ENCODE data around the gene MIA3. TPM values are rescaled to one million over a fixed set of nuclear protein-coding genes. Genes with fewer than 3 reads are reported as not detected.
A peak's percentile ranks its signal among the peaks of the same experiment; 100 is the strongest.
"Not testable (repeated sequence)": the region's sequence is repeated elsewhere in the genome, so short reads cannot be mapped to it uniquely, and the experiment has no call there.

MIA3 gene, protein sequence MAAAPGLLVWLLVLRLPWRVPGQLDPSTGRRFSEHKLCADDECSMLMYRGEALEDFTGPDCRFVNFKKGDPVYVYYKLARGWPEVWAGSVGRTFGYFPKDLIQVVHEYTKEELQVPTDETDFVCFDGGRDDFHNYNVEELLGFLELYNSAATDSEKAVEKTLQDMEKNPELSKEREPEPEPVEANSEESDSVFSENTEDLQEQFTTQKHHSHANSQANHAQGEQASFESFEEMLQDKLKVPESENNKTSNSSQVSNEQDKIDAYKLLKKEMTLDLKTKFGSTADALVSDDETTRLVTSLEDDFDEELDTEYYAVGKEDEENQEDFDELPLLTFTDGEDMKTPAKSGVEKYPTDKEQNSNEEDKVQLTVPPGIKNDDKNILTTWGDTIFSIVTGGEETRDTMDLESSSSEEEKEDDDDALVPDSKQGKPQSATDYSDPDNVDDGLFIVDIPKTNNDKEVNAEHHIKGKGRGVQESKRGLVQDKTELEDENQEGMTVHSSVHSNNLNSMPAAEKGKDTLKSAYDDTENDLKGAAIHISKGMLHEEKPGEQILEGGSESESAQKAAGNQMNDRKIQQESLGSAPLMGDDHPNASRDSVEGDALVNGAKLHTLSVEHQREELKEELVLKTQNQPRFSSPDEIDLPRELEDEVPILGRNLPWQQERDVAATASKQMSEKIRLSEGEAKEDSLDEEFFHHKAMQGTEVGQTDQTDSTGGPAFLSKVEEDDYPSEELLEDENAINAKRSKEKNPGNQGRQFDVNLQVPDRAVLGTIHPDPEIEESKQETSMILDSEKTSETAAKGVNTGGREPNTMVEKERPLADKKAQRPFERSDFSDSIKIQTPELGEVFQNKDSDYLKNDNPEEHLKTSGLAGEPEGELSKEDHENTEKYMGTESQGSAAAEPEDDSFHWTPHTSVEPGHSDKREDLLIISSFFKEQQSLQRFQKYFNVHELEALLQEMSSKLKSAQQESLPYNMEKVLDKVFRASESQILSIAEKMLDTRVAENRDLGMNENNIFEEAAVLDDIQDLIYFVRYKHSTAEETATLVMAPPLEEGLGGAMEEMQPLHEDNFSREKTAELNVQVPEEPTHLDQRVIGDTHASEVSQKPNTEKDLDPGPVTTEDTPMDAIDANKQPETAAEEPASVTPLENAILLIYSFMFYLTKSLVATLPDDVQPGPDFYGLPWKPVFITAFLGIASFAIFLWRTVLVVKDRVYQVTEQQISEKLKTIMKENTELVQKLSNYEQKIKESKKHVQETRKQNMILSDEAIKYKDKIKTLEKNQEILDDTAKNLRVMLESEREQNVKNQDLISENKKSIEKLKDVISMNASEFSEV (N-terminal part only)
- total RNA-seq: 35.4 and 38.7 TPM in 2 replicates

DNA sequence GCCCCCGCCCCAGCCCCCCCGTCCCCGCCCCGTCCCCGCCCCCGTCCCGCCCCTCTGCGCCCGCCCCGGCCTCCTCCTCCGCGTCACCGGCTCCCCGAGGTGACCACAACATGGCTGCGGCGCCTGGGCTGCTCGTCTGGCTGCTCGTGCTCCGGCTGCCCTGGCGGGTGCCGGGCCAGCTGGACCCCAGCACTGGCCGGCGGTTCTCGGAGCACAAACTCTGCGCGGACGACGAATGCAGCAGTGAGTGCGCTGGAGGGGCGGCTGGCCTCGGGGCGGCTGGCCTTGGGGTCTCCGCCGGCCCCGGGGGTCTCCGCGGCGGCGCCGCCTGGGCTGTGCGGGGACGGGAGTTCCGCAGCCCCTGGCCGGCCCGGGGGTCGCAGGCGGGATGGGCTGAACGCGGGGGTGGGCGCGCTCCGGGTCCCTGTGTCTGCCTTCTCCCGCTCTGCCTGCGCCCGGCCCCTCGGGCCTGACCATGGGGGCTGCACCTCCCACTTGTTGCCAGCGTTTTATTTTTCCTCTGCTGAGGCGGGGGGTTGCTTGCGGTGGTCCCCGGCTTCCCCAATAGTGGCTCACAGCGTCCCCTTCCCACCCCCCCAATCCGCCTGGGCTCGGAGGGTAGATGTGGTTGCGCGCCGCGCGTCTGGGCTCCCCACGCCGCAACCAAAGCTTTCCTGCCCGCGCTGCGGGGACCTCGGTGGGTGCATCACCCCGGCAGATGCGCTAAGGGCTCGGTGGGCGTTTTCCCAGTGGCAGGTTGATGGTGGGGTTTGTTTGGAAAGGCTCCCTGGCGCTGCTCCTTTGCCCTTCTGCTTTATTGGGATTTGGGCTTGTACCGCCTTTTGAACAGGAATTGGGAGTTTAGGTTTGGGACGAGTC is at the start of gene MIA3:
TSS of gene MIA3 (plus strand) at position 97 of the 879 bp plus-strand sequence. CDS start at position 111, 14 bp downstream.
- no peak for DNase-seq (ENCODE audit: extremely low read depth, low read depth, low spot score)

DNA sequence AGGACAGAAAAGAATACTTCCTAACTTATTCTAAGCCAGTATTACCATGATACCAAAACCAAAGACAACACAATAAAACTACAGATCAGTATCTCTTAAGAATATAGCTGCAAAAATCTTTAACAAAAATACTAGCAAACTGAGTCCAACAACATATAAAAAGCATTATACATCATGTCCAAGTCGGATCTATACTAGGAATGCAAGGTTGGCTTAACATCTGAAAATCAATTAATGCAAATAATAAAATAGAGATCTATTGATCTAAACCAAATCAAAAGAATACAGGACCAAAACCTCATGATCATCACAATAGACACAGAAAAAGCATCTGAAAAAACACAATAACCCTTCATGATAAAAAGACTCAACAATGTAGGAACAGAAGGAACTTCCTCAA is 47.1 kb upstream of the MIA3 start:
- DNase-seq (ENCODE audit: extremely low read depth, low read depth, low spot score): no peak

DNA sequence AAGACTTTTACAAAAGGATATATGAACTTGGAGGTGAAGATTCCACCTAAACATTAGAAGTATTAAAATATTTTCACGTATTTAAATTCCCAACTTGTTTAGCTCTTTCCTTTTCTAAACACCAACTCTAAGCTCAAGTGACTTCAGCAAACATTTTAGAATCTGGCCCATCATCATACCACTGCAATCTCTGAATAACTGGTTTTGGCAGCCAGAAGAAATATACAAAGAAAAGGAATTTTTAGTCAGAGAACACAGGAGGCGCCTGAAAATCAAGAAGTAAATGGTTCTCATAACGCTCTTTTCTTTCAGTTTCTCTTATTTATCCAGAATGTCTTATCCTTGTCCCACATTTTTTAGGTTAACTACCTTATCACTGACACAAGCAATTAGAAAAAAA is 38.6 kb upstream of the MIA3 start:
- DNase-seq (ENCODE audit: extremely low read depth, low read depth, low spot score): no peak

DNA sequence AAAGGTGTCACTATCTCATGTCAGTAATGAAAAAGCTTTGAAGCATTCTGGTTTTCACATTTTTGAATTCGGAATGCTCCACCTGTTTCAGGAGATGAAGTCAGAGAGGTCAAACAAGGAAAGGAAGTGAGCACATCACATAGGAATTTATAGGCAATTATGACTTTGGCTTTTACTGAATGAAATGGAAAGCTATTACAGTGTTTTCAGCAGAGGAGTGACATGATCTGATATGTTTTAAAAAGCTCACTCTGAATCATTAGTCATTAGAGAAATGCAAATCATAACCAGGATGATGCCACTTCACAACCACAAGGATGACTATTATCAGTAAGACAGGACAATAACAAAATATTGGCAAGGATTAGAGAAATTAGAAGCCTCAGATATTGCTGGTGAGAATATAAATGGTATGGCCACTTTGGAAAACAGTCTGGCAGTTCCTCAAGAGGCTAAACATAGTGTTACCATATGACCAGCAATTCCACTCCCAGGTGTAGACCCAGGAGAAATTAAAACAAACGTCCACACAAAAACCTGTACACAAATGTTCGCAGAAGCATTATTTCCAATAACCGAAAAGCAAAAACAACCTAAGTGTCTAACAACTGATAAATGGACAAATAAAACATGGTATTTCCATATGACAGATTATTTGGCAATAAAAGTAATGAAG is 35.7 kb upstream of the MIA3 start:
- DNase-seq (ENCODE audit: extremely low read depth, low read depth, low spot score): peak; percentile 27

DNA sequence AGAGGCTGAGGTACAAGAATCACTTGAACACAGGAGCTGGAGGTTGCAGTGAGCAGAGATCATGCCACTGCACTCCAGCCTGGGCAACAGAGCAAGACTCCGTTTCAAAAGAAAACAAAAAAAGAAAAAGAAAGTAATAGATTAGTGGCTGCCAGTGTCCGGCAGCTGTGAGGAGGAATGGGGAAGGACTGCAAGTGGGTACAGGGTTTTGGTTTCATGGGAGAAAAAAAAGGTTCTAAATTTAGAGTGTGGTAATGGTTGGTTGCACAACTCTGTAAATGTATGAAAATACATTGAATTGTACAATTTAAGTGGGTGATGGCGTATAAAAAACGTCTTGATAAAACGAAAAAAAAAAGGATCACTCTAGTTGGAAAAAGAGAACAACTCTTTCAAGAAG is 34.8 kb upstream of the MIA3 start:
- no peak for DNase-seq (ENCODE audit: extremely low read depth, low read depth, low spot score)

DNA sequence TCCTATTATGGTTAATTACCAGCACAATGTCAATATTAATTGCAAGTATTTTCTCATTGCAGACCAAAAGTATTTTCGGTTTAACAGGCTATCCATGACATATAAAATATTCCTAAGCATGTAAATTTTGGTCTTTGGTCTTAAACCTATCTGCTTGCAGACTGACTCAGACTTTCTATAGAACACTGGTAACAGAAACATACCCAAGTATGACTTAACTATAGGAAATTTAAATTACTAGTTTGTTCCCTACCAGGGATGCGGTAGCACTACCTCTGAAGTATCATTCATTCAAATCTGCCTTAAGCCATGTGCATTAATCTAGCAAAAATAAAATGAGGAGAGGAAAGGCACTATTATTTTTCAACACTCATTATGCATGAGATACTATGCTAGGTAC is 31.1 kb upstream of the MIA3 start:
- DNase-seq (ENCODE audit: extremely low read depth, low read depth, low spot score): no peak

DNA sequence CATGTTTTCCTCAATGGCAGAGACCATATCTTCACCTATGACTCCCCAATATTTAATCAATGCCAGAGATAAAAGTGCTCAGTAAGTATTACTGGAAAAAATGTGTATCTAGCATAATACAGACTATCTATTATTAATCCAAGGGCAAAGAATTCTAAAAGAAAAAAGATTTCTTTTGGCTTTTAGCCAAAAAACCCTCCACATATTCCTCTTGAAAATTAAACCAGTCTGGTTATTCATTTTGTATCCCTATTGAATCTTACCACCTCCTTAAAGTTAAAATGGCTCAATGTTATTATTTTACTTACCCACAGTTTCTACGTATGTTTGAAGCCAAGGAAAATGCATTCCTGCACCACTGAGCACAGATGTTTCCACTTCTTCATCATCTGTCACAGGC is 29.8 kb upstream of the MIA3 start:
- no peak for DNase-seq (ENCODE audit: extremely low read depth, low read depth, low spot score)

DNA sequence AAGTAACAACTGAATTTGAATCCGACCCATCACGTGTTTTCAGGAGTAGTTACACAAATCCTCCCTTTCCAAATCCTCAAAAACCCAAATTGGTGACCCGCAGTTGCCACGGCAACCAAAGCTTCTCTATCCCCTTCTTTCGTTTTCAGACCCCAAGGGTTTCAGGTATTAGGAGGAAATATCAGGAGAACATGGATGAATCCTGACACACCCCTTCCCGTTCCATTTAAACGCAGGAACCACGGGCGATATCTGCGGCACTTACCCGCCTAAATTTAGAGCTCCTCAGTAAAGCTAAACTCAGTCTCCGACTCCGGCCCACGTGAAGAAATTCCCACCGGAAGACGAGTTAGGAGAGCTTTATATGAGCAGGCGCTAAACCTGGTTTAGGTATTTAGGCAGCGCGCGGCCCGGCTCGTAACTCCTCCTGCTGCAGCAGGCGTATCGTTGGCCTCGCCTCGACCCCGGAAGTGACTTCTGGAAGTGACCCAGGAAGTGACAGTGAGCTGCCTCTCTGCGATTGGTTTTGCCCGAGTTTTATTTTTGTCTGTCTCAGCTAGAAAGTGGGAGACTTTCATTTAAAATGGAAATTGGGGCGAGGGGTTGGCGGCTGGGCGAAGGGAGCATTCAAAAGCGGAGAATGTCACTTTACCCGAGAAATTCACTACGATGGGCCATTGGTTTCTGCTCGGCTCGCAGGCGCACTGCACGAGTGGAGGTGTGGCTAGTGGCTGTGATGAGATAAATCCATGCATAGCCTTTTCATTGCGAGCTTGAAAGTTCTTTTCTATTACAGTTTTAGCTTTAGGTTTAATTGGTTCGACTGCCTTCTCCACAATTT is 28.2 kb upstream of the MIA3 start, which contains the start of gene TAF1A:
TSS of gene TAF1A (minus strand) at position 472 of the 841 bp plus-strand sequence.
- no peak for DNase-seq (ENCODE audit: extremely low read depth, low read depth, low spot score)

DNA sequence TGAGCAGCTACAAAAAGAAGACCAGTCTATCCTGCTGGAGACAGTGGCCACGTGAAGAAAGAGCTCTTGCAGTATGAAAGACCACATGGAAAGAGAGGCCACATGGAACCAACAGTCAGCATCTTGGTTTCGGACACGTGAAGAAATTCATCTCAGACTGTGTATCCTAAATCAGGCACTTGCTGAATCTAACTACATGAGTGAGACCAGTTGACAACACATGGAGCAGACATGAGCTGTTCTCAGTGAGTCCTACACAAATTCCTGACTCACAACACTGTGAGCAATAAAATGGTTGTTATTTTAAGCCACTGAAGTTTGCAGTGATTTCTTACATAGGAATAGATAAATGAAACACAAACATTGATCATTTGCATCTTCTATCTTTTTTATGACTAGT is 25.7 kb upstream of the MIA3 start:
- DNase-seq (ENCODE audit: extremely low read depth, low read depth, low spot score): no peak

DNA sequence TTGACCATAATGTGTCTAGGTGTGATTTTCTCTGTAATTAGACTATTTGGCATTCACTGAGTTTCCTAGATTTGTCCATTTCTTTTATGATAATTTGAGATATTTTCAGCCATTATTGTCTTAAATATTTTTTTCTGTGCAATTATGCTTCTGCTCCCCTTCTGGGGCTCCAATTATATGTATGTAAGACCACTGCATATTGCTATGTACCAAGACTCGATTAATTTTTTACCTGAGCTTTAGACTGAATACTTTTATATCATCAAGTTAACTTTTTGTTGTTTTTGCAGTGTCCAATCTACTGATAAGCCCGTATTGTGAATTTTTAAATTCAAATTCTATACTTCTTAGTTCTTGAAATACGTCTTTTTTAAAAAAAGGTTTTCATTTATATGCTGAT is 23.1 kb upstream of the MIA3 start:
- no peak for DNase-seq (ENCODE audit: extremely low read depth, low read depth, low spot score)

DNA sequence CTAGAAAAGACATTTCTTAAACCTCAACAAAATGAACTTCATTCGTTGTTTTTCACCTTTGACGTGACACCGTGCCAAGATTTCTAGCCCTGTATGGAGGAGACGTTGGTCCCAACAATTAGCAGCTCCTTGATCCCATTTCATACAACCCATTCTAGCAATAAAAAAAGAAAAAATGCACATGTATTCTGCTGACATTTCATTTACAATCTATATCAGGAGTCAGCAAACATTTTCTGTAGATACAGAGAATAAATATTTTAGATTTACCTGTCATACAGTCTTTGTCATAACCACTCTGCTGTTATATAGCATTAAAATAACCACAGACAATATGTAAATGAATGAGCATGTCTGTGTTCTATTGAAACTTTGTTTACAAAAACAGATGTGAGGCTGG is 21.2 kb upstream of the MIA3 start:
- DNase-seq (ENCODE audit: extremely low read depth, low read depth, low spot score): no peak

DNA sequence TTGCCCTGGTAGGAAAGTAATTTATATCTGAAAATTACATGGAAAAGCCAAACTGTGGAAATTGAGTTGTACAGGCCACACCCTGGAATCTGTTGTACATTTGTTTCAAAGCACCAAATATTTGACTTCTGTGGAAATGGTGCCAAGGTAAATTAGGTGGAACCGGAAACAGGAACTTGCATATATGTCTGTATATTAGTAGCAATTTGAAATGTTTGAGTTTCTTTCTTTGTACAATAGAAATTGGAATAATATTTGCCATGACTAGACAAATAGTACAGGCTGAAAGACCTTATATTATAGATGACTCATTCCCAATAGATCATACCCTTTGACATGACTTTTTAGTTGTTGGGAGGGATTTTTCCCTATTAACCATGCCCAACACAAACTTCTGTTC is 17.6 kb upstream of the MIA3 start:
- no peak for DNase-seq (ENCODE audit: extremely low read depth, low read depth, low spot score)

DNA sequence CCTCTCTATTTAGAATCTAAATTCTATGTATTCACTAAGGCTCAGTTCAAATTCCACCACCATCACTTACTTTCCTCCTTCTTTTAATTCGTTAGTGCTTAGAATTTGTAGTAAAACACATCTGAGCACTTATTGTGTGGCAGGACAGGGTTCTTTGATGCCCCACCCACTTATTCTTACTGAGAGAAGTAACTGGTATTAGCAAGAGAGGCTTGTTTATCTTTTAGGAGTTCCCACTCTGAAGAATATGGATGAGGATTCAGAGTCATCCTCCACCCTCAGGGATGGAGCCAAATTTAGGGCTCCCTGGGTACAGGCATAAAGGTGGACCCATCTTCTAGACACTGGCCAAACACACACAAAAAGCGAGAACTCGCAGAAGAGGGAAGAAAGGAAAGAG is 16.6 kb upstream of the MIA3 start:
- no peak for DNase-seq (ENCODE audit: extremely low read depth, low read depth, low spot score)

DNA sequence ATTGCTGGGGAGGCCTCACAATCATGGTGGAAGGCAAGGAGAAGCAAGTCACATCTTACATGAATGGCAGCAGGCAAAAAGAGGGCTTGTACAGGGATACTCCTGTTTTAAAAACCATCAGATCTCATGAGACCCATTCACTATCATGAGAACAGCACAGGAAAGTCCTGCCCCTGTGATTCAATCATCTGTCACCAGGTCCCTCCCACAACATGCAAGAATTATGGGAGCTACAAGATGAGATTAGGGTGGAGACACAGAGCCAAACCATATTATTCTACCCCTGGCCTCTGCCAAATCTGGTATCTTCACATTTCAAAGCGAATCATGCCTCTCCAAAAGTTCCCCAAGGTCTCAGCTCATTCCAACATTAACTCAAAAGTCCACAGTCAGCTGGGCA is 11.1 kb upstream of the MIA3 start:
- no peak for DNase-seq (ENCODE audit: extremely low read depth, low read depth, low spot score)

DNA sequence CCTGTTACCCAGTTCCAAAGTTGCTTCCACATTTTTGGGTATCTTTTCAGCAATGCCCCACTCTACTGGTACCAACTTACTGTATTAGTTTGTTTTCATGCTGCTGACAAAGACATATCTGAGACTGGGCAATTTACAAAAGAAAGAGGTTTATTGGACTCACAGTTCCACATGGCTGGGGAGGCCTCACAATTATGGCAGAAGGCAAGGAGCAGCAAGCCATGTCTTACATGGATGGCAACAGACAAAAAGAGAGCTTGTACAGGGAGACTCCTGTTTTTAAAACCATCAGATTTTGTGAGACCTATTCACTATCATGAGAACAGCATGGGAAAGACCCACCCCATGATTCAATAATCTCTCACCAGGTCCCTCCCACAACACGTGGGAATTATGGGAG is 8.8 kb upstream of the MIA3 start:
- not testable (repeated sequence) for DNase-seq (ENCODE audit: extremely low read depth, low read depth, low spot score)

DNA sequence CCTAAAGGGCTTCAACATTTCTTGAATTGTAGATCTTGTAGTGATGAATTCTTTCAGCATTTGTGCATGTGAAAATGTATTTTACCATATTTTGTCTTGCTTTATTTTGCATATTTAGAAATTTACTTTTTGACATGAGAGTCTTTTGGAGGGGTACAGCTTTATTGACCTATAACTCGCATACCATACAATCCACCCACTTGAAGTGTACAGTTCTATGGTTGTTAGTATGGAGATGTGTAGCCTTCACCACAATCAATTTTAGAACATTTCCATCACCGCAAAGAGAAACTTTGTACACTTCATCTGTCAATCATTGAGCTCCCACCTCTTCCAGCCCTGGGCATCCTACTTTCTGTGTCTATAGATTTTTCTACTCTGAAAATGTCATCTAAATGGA is 7.2 kb upstream of the MIA3 start:
- no peak for DNase-seq (ENCODE audit: extremely low read depth, low read depth, low spot score)

DNA sequence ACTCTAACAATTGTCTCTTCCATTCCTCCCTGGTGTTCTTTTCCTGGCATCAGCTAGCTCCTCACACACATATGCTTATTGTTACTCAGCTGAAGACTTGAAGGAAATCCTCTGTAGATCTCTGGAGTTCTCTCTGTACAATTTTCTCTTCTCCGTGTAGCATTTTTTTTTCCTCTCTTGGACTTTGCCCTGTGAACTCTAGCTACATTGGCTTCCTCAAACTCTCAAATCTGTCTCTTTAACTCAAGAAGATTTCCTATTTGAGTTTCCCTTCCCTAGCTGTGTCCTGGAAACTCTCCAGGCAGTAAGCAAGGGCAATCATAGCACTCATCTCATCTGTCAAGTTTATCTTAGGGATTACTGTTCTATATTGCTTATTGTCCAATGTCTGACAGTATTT is 4.3 kb upstream of the MIA3 start:
- DNase-seq (ENCODE audit: extremely low read depth, low read depth, low spot score): no peak

DNA sequence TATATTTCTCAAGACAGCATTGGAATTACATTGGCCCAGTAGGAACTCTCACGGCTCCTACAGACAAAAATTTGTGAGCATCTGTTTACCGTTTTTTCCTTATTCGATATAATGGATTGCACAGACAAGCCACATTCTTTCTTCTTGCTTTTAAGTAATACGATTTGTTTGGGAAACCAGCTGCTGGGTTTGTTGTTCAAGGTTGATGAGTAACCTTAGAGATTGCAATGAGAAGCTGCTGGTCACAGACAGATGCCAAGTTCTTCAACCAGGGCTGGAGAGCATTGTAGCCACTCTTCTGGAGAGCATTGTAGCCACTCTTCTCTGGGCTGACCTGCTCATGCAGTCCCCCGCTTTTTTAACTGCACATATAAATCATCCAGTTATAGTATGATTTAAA is 1.4 kb upstream of the MIA3 start:
- DNase-seq (ENCODE audit: extremely low read depth, low read depth, low spot score): no peak
